ENCODE measurements around the gene XKR3.
"Not testable (repeated sequence)": the region's sequence is repeated elsewhere in the genome, so short reads cannot be mapped to it uniquely, and the experiment has no call there.

The XKR3 gene

DNA sequence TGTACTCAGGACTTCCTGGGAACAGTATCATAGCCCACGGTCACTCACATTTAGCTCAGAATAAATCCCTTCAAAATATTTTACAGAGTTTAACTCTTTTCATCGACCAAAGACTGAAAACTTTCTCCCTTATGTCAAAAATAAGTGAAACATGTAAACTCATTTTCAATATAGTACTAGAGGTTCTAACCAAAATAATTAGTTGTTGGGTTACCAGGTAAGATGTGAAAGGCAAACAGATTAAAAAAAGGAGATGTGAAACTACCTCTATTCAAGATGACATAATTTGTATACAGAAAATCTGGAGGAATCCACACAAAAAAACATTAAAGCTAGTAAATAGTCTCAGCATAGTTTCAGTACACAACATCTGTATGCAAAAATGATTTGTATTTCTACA, 20.3 kb downstream of the XKR3 start:
- DNase-seq (ENCODE audit: low spot score): no peak

DNA sequence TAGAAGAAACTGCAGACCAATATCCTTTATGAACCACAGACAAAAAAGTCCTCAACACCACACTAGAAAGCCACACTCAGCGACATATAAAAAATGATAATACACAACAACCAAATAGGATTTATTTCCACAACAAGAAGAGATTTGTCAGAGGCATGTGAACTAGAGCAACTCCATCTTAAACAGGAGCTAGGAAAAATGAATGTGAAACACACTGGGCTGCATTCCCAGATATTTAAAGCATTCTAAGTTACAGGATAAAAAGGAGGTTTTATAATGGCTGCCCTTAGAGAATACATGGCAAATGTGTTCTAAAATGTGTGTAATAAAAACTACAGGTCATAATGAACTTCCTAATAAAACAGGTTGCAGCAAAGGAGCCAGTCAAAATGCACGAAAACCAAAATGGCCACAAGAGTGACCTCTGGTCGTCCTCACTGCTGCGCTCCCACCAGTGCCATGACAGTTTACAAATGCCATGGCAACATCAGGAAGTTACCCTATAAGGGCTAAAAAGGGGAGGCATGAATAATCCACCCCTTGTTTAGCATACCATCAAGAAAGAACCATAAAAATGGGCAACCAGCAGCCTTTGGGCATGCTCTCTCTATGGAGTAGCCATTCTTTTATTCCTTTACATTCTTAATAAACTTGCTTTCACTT, 21.8 kb downstream of the XKR3 start:
- no peak for DNase-seq (ENCODE audit: low spot score)

- DNase-seq (ENCODE audit: low spot score): no peak
Observed at GRCh38 chr22:16801571-16801970, 23.6 kb downstream of the XKR3 start.

DNA sequence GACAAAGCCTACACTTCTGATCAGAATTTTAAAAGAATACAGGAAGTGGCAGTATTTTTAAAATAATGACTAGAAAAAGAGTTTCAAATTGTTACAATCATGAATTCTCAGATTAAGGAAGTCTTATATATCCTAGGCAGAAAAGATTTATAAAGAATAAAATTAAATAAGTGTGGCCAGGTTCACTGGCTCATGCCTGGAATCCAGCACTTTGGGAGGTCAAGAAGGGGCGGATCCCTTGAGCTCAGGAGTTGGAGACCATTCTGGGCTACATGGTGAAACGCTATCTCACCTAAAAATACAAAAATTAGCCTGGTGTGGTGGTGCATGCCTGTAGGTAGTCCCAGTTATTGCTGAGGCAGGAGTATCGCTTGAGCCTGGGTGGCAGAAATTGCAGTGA, 24.1 kb downstream of the XKR3 start:
- DNase-seq (ENCODE audit: low spot score): no peak

GRCh38 chr22:16800358-16800757, 24.9 kb downstream of the XKR3 start:
- no peak for DNase-seq (ENCODE audit: low spot score)

GRCh38 chr22:16795504-16795903, 29.7 kb downstream of the XKR3 start:
- not testable (repeated sequence) for DNase-seq (ENCODE audit: low spot score)

DNA sequence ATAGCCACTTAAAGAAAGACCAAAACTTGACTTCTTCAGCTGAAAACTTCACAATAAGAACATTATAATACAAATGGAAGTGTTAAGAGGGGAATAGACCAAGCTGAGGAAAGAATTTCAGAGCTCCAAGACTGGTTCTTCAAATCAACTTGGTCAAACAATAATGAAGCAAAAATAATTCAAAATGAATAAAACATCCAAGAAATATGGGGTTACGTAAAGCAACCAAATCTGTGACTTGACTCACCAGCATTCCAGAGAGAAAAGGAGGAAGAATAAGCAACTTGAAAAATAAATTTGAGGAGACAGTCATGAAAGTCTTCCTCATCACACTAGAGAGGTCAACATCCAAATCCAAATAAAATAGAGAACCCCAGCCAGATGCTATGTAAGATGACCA, 31.4 kb downstream of the XKR3 start:
- DNase-seq (ENCODE audit: low spot score): no peak

GRCh38 chr22:16789860-16790493, 35.2 kb downstream of the XKR3 start:
- DNase-seq (ENCODE audit: low spot score): no peak

- no peak for DNase-seq (ENCODE audit: low spot score)
Observed at GRCh38 chr22:16783930-16784354, 41.3 kb downstream of the XKR3 start.

DNA sequence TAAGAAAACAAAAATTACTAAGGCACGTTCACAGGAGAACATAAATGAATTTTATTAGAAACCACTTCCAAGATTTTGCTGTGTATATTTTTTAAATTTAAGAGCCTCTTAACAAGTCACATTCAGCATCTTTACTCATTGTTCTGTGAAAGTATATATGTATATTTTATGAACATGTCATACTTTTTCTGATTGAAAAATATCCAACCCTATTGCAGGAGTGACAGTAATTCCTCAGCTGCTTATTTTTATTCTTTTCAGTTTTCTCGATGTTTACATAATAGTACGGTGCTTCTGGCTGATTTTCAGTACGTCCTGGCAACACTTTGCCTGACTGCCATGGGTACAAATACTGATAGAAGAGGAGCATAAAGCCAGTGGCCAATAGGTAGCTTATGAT, 41.8 kb downstream of the XKR3 start:
- no peak for DNase-seq (ENCODE audit: low spot score)

- no peak for DNase-seq (ENCODE audit: low spot score)
Observed at GRCh38 chr22:16781764-16782329, 43.4 kb downstream of the XKR3 start.

DNA sequence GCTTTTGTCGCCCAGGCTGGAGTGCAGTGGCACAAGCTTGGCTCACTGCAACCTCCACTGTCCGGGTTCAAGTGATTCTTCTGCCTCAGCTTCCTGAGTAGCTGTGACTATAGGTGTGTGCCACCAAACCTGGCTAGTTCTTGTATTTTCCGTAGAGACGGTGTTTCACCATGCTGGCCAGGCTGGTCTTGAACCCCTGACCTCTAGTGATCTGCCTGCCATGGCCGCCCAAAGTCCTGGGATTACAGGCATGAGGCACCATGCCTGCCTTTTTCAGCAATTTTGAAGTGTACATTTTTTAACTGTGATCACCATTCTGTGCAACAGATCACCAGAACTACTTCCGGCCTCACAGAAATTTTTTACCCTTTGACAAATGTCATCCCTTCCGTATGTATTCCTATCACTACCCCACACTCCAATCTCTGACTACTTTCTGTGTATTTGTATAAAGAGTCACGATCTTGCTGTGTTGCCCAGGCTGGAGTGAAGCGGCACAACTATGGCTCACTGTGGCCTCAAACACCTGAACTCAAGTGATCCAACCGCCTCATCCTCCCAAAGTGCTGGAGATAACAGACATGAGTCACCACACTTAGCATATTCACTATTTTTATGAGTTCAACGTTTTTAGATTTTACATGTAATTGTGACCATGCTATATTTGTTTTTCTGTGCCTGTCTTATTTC, 44.0 kb downstream of the XKR3 start:
- DNase-seq (ENCODE audit: low spot score): no peak

GRCh38 chr22:16777284-16777924, 47.8 kb downstream of the XKR3 start:
- DNase-seq (ENCODE audit: low spot score): no peak

DNA sequence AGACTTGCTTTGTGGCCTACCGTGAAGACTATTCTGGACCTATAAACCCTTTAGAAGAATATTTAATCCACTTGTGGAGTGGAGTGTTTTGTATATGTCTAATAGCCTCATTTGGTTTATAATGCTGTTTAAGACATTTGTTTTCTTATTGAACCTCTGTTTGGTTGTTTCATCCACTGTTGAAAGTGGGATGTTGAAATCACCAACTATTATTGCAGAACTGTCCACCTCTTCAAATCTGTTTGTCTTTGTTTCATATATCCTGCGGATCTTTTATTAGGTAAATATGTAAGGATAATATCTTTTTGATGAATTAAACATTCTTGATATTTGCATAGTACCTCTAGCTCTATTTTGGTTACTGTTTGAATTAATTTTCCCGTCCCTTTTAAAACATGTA, 49.1 kb downstream of the XKR3 start:
- no peak for DNase-seq (ENCODE audit: low spot score)

DNA sequence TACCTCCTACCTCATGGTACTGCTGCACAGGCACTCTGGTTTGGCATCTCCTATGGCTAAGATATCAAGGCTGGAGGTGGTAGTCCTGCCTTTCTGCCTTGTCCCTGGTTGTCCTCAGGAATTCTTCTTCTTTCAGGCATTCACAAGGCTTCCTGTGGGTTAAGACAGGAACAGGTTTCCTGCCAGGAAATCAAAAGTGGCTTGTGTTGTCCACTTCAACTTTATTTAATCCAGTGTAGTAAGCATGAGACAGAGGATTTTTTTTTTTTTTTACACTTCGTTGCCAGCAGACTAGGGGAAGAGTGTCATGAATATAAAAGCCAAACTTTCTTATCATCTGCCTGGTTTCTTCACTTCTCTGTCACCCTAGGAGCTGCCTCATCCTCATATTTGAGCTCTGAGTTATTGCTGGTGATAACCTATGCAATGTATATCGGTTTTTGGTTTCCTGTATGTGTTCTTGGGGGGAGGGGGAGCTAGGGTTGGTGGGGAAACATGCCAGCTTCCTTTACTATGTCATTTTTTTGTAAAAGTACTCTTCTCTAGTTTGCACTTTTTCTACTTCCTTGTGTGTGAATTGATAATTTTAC, 50.2 kb downstream of the XKR3 start:
- no peak for DNase-seq (ENCODE audit: low spot score)

- DNase-seq (ENCODE audit: low spot score): not testable (repeated sequence)
Observed at GRCh38 chr22:16771569-16771968, 53.6 kb downstream of the XKR3 start.

DNA sequence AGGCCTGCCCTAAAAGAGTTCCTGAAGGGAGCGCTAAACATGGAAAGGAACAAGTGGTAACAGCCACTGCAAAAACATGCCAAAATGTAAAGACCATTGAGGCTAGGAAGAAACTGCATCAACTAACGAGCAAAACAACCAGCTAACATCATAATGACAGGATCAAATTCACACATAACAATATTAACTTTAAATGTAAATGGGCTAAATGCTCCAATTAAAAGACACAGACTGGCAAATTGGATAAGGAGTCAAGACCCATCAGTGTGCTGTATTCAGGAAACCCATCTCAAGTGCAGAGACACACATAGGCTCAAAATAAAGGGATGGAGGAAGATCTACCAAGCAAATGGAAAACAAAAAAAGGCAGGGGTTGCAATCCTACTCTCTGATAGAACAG, 57.3 kb downstream of the XKR3 start:
- not testable (repeated sequence) for DNase-seq (ENCODE audit: low spot score)

GRCh38 chr22:16762224-16762623, 63.0 kb downstream of the XKR3 start:
- DNase-seq (ENCODE audit: low spot score): not testable (repeated sequence)

GRCh38 chr22:16760416-16760815, 64.8 kb downstream of the XKR3 start:
- not testable (repeated sequence) for DNase-seq (ENCODE audit: low spot score)

DNA sequence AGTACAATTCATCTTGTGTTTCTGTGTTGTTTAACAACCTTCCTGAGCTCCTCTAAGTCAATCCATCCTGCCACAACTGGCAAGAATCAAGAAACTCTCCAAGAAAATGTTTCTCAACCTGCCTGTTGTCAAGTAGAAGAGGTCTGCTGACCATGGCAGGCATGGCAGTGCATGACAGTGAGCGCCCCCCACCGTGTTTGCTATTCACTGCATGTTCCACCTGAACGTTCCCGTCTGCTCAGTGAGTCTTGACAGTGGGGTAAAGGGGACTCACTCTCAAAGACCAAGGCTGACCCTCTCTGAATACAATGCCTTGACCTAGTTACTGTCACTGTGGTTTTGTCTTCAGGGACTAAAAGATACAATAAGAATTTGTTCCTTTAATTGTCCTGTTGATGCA, 75.9 kb downstream of the XKR3 start:
- DNase-seq (ENCODE audit: low spot score): not testable (repeated sequence)

GRCh38 chr22:16748160-16748929, 76.9 kb downstream of the XKR3 start:
- not testable (repeated sequence) for DNase-seq (ENCODE audit: low spot score)
